D721Med (cell line): ENCODE data around the gene DPP10.
"Not testable (repeated sequence)": the region's sequence is repeated elsewhere in the genome, so short reads cannot be mapped to it uniquely, and the experiment has no call there.

Source experiments
- DNase-seq: peaks from one replicate; pipeline ENCODE4 v3.0.0; 2011; ENCODE audit warnings: low spot score; ENCODE audit not compliant: insufficient read length
- FAIRE-seq: peaks from 2 replicates; lab custom pipeline; 2011; peaks lifted over from hg19 to GRCh38; lab: Jason Lieb, UNC
- CTCF ChIP-seq: IDR thresholded peaks from 2 replicates; pipeline ENCODE4 v1.5.1; 2012; ENCODE audit warnings: mild to moderate bottlenecking, control low read depth; ENCODE audit not compliant: insufficient read depth; ENCODE audit errors: missing control alignments

The DPP10 gene

DNA sequence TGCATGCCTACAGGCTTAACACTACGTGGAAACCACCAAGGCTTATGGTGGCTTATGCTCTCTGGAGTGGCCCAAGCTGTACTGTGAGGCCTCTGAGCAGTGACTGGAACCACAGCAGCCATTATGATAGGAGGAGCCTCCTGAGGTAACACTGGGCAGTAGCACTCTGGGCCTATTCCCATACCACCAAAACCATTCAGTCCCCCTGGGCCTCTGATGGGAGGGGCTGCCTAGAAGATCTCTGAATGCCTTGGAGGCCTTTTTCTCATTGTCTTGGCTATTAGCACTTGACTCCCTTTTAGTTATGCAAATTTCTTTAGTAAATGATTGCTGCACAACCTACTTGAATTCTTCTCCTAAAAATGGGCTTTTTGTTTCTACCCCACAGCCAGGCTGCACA is 985.0 kb downstream of the DPP10 start:
- no peak for TF ChIP-seq CTCF
- no peak for FAIRE-seq
- no peak for DNase-seq

DNA sequence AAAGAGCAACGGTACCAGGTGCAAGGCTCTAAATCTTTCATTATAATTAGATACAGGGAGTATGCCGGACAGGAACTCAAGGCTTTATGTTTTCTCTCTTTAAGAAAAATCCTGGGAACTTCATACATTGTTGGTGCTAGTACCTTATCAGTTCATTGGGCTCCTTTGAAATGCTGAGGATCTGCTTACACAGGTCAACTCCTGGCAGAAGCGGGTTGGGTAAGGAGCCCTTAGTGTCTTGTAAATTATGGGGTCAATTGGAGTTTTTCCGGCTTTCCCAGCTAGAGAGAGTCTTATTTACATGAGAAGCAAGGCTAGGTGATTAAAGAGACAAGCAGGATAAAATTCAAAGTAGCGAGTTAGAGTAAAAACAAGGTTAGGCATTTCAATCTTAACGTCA is 998.3 kb downstream of the DPP10 start:
- DNase-seq, FAIRE-seq: not testable (repeated sequence)

DNA sequence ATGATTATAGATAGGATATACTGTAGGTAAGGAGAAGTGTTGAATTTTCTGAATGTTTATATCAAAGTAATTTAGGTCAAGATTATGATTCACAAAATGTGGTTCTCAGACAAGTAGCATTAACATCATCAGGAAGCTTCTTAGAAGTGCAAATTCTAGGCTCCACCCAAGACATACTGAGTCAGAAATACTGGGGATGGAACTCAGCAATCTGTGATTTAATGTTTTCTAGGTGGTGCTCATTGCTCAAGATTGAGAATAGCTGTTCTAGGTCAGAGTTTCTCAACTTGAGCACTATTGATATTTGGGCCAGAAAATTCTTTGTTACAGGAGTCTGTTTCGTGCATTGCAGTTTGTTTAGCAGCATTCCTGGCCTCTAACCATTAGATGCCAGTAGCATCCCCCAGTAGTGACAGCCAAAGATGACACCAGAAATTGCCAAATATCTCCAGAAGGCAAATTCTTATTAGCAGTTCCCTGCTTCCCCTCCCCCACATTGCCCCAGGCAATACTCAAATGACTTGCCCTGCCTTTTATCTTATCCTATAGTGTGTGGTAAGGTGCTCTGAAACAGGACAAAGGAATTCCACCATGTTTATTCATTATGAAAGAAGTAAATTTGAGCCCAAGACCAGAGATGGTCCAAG is 1001.2 kb downstream of the DPP10 start:
- no peak for FAIRE-seq
- no peak for DNase-seq
- TF ChIP-seq CTCF, result no peak

DNA sequence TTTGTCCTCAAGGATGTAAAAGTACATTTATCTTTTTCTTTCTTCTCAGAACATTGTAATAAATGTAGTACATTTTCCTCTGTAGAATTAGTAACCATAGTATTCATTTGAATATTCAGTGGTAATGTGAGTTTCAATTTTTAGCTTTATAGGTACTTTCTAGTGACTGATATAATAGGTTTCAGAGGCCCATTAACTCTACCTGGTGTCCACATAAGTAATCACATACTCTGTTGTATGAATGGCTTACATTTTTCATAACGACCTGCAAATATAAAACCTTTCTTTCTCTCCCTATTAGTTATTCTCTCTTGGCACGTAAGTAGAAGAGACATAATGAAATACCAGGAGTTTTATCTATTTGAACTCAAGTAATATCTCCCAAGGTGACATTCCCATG is 1017.6 kb downstream of the DPP10 start:
- no peak for TF ChIP-seq CTCF
- no peak for DNase-seq
- FAIRE-seq, result no peak

GRCh38 chr2:115480741-115481140 is 1038.3 kb downstream of the DPP10 start:
- no peak for TF ChIP-seq CTCF
- DNase-seq (no peak), FAIRE-seq (no peak)

DNA sequence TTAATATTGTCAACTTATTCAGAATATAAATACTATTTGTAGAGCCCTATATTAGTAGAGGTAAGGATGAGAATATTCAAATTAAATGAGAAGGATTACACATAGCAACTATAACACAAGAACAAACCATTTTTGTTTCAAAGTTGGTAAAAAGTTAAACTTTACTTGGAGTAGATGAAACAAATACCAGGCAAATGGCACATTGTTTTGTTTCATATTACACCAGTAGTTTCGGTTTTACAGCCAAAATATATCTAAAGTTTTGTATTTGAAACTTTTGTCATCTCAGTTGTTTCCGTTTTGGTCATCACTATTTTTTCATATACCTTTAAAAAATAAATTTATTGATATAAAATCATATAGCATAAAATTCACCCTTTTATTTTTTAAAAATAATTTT is 1039.4 kb downstream of the DPP10 start:
- DNase-seq (no peak), FAIRE-seq (no peak)
- no peak for TF ChIP-seq CTCF

- no peak for FAIRE-seq
- TF ChIP-seq CTCF, result no peak
- no peak for DNase-seq
These were observed 1041.2 kb downstream of the DPP10 start for GRCh38 chr2:115483666-115484065.

GRCh38 chr2:115484486-115484885 is 1042.0 kb downstream of the DPP10 start:
- DNase-seq (no peak), FAIRE-seq (no peak)
- TF ChIP-seq CTCF, result no peak
